ENCODE measurements around the gene FADS3.

- TF ChIP-seq, protein P1, sequence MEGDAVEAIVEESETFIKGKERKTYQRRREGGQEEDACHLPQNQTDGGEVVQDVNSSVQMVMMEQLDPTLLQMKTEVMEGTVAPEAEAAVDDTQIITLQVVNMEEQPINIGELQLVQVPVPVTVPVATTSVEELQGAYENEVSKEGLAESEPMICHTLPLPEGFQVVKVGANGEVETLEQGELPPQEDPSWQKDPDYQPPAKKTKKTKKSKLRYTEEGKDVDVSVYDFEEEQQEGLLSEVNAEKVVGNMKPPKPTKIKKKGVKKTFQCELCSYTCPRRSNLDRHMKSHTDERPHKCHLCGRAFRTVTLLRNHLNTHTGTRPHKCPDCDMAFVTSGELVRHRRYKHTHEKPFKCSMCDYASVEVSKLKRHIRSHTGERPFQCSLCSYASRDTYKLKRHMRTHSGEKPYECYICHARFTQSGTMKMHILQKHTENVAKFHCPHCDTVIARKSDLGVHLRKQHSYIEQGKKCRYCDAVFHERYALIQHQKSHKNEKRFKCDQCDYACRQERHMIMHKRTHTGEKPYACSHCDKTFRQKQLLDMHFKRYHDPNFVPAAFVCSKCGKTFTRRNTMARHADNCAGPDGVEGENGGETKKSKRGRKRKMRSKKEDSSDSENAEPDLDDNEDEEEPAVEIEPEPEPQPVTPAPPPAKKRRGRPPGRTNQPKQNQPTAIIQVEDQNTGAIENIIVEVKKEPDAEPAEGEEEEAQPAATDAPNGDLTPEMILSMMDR (IDR thresholded peaks at IDR 0.05), result no peak
- no peak for TF ChIP-seq POLR2A (IDR thresholded peaks at IDR 0.05)
Observed at GRCh38 chr11:61940466-61940865, 49.1 kb upstream of the FADS3 start.

Measured in ovary (tissue), 3 donors.